HepG2 (cell line): ENCODE measurements around the gene GARS1. TPM values are rescaled to one million over a fixed set of nuclear protein-coding genes. Genes with fewer than 3 reads are reported as not detected.

Experiments used
- CBFB ChIP-seq: sonication (generic); formaldehyde crosslinking; IDR thresholded peaks from 2 replicates; pipeline ENCODE4 v1.4.0; 2020; ENCODE audit warnings: missing genetic modification reagents
- FOXP4 ChIP-seq: sonication (generic); formaldehyde crosslinking; IDR thresholded peaks from 2 replicates; pipeline ENCODE4 v1.4.0; 2020; ENCODE audit warnings: missing genetic modification reagents
- HNF1B ChIP-seq: sonication (generic); formaldehyde crosslinking; IDR thresholded peaks from 2 replicates; pipeline ENCODE4 v1.5.1; 2020; ENCODE audit warnings: mild to moderate bottlenecking, moderate library complexity, missing genetic modification reagents
- HOXA3 ChIP-seq: sonication (generic); formaldehyde crosslinking; IDR thresholded peaks from 2 replicates; pipeline ENCODE4 v1.5.0; 2020; ENCODE audit warnings: missing genetic modification reagents
- MED1 ChIP-seq: sonication (generic); formaldehyde crosslinking; IDR thresholded peaks from 2 replicates; pipeline ENCODE4 v1.4.0; 2020; ENCODE audit warnings: missing genetic modification reagents
- MIER2 ChIP-seq: IDR thresholded peaks from 2 replicates; pipeline ENCODE4 v1.6.1; 2016; ENCODE audit warnings: missing biosample characterization, missing genetic modification reagents
- NFKB2 ChIP-seq: sonication (generic); formaldehyde crosslinking; IDR thresholded peaks from 2 replicates; pipeline ENCODE4 v1.4.0; 2020; ENCODE audit warnings: missing genetic modification reagents, borderline replicate concordance
- REST ChIP-seq, 2 experiments: IDR thresholded peaks; 2 replicates each; pipeline ENCODE4 v1.6.1; 2011 to 2012; ENCODE audit warnings: low read length in 2 of 2, borderline replicate concordance in 1 of 2, low read depth in 1 of 2, mild to moderate bottlenecking in 1 of 2, moderate library complexity in 1 of 2
- RFXAP ChIP-seq: sonication (generic); formaldehyde crosslinking; IDR thresholded peaks from 2 replicates; pipeline ENCODE4 v1.4.0; 2020; ENCODE audit warnings: missing genetic modification reagents, borderline replicate concordance
- SKI ChIP-seq: fragments of 450-650 bp; IDR thresholded peaks from one replicate; pipeline ENCODE4 v1.6.1; 2018; ENCODE audit warnings: mild to moderate bottlenecking; ENCODE audit not compliant: partially characterized antibody
- SOX5 ChIP-seq: IDR thresholded peaks from 2 replicates; pipeline ENCODE4 v1.6.1; 2016; ENCODE audit warnings: borderline replicate concordance
- TBL1XR1 ChIP-seq: fragments of 150-350 bp; IDR thresholded peaks from 2 replicates; pipeline ENCODE4 v1.6.1; 2014; ENCODE audit warnings: borderline replicate concordance, low read length; ENCODE audit not compliant: partially characterized antibody
- TEAD3 ChIP-seq: optimal IDR thresholded peaks from 2 replicates; pipeline ENCODE3; 2016; ENCODE audit warnings: borderline replicate concordance
- ZNF20 ChIP-seq: sonication (generic); formaldehyde crosslinking; IDR thresholded peaks from 2 replicates; pipeline ENCODE4 v1.4.0; 2020; ENCODE audit warnings: mild to moderate bottlenecking, moderate library complexity, missing genetic modification reagents
- ZNF235 ChIP-seq: sonication (generic); formaldehyde crosslinking; IDR thresholded peaks from 2 replicates; pipeline ENCODE4 v1.8.1; 2023; ENCODE audit warnings: mild to moderate bottlenecking, missing genetic modification reagents, borderline replicate concordance
- ZNF574 ChIP-seq: sonication (generic); formaldehyde crosslinking; IDR thresholded peaks from 2 replicates; pipeline ENCODE4 v1.4.0; 2020; ENCODE audit warnings: missing genetic modification reagents
- ZNF703 ChIP-seq: sonication (generic); formaldehyde crosslinking; IDR thresholded peaks from 2 replicates; pipeline ENCODE4 v1.5.1; 2020; ENCODE audit warnings: missing genetic modification reagents, mild to moderate bottlenecking, moderate library complexity, borderline replicate concordance
- ZSCAN25 ChIP-seq: sonication (generic); formaldehyde crosslinking; IDR thresholded peaks from 2 replicates; pipeline ENCODE4 v1.8.0; 2022; ENCODE audit warnings: mild to moderate bottlenecking, missing genetic modification reagents
- polyA plus RNA-seq, 8 experiments: library from polyadenylated mRNA; depleted of rRNA in 3 of 8; stranded (reverse) in 7 of 8; unstranded in 1 of 8; fragments of >200 nt; fragmentation: Illumina TruSeq in 4 of 8; extraction: Trizol in 4 of 8; gene quantifications; 2 replicates each; pipeline versions ENCODE4 v1.2.1 to v1.2.3, GENCODE V29; 2011 to 2016; ENCODE audit warnings: low read depth in 4 of 8, missing spikeins in 1 of 8, mixed read lengths in 1 of 8; ENCODE audit not compliant: insufficient read depth in 1 of 8
- total RNA-seq, 5 experiments: library from RNA; depleted of rRNA; stranded (reverse); fragments of >200 nt; fragmentation: Illumina TruSeq; extraction: Trizol; gene quantifications; 2 replicates each; pipeline ENCODE4 v1.2.3, GENCODE V29; 2016; ENCODE audit warnings: low read depth in 1 of 5

GARS1 gene
- total and polyA plus RNA-seq, 2 of the 13 experiments (the other 11 are each of a cell fraction or from before 2014, with no cell fraction given) = 140 to 460 TPM

GRCh38 chr7:30594540-30595435 is at the start of gene GARS1 (continued):
- peak; percentile 99 for TF ChIP-seq HOXA3 (CRISPR knock-in tag)
- 0 out of 2 replicates have a peak, but pooled peaks have one; percentile 21 for TF ChIP-seq ZNF703 (CRISPR knock-in tag)
- TF ChIP-seq ZNF235 = no peak
- no peak; the same call in none of the 2 replicates for TF ChIP-seq ZSCAN25 (CRISPR knock-in tag)
- TF ChIP-seq REST (IDR thresholded peaks at IDR 0.05; ENCODE audit: borderline replicate concordance in 1 of 2, low read depth in 1 of 2, low read length in 2 of 2) = peak in 1 of 2 experiments; percentile 16; a peak in 1 of 4 replicates
- TF ChIP-seq HNF1B (CRISPR knock-in tag) = peak; percentile 71
- peak; percentile 50 for TF ChIP-seq SOX5
- TF ChIP-seq MED1 = peak; percentile 95
- TF ChIP-seq SKI = peak; percentile 55
- TF ChIP-seq RFXAP = peak; percentile 92
- TF ChIP-seq TEAD3 (CRISPR knock-in tag) = peak; percentile 86
- TF ChIP-seq TBL1XR1 = no peak
- peak; percentile 71 for TF ChIP-seq FOXP4 (CRISPR knock-in tag)
- TF ChIP-seq CBFB (CRISPR knock-in tag) = peak; percentile 95
- TF ChIP-seq NFKB2 (CRISPR knock-in tag) = peak; percentile 91; the same call in 1 of the 2 replicates
- no peak for TF ChIP-seq ZNF20 (CRISPR knock-in tag)
- TF ChIP-seq MIER2 = peak; percentile 70; the same call in 1 of the 2 replicates
- peak; percentile 93 for TF ChIP-seq ZNF574 (CRISPR knock-in tag)
